HG03039 (cell line): ENCODE measurements around the gene ZBTB46.

ENCODE experiments used
- ATAC-seq: cut with Tn5 transposase; IDR thresholded peaks from one replicate; pipeline ENCODE4 v1.9.1; 2021; ENCODE audit warnings: mild to moderate bottlenecking, moderate library complexity; ENCODE audit not compliant: unreplicated experiment

ZBTB46 gene

GRCh38 chr20:63697357-63697867, 133.7 kb downstream of the ZBTB46 start:
- ATAC-seq = no peak

GRCh38 chr20:63696628-63697356, 134.3 kb downstream of the ZBTB46 start, which contains the start of gene TNFRSF6B:
Gene TNFRSF6B (plus strand): TSS chr20:63696652. CDS start chr20:63696768, 116 bp downstream.
- ATAC-seq = no peak

- no peak for ATAC-seq
Measured at GRCh38 chr20:63696306-63696627, 134.8 kb downstream of the ZBTB46 start.

GRCh38 chr20:63695424-63696305, 135.4 kb downstream of the ZBTB46 start:
- ATAC-seq = no peak

GRCh38 chr20:63694584-63695423, 136.3 kb downstream of the ZBTB46 start:
- ATAC-seq = no peak

- no peak for ATAC-seq
Measured at GRCh38 chr20:63693733-63694583, 137.1 kb downstream of the ZBTB46 start.
